WI38 (cell line): ENCODE data around the gene STK32C.
"Not testable (repeated sequence)": the region's sequence is repeated elsewhere in the genome, so short reads cannot be mapped to it uniquely, and the experiment has no call there.

ENCODE experiments used
- H3K4me3 ChIP-seq: 2 replicates; pipeline ENCODE4 v1.5.1; 2011; ENCODE audit warnings: low read depth, mild to moderate bottlenecking, control low read depth, low read length
- CTCF ChIP-seq: IDR thresholded peaks from 2 replicates; pipeline ENCODE4 v1.5.1; 2012; ENCODE audit warnings: low read depth, mild to moderate bottlenecking, control low read depth, low read length

Gene STK32C

GRCh38 chr10:132316133-132316532, 8.4 kb upstream of the STK32C start:
- no peak for TF ChIP-seq CTCF
- H3K4me3 ChIP-seq = no peak overlapping the region

- not testable (repeated sequence) for H3K4me3 ChIP-seq
Measured at GRCh38 chr10:132314881-132315280, 7.1 kb upstream of the STK32C start.

GRCh38 chr10:132314336-132314735, 6.6 kb upstream of the STK32C start:
- no peak for TF ChIP-seq CTCF
- H3K4me3 ChIP-seq = no peak overlapping the region

GRCh38 chr10:132313865-132314264, 6.1 kb upstream of the STK32C start:
- no peak for TF ChIP-seq CTCF
- no peak overlapping the region for H3K4me3 ChIP-seq

- no peak for TF ChIP-seq CTCF
Measured at GRCh38 chr10:132313305-132313704, 5.6 kb upstream of the STK32C start.

GRCh38 chr10:132311338-132311939, 3.7 kb upstream of the STK32C start:
- no peak for TF ChIP-seq CTCF
- no peak overlapping the region for H3K4me3 ChIP-seq

More at GRCh38 chr10:132313305-132313704, 5.6 kb upstream of the STK32C start:
- no peak overlapping the region for H3K4me3 ChIP-seq

GRCh38 chr10:132310701-132311337, 3.1 kb upstream of the STK32C start:
- TF ChIP-seq CTCF = no peak
- H3K4me3 ChIP-seq = no peak overlapping the region
